D721Med (cell line): ENCODE results near the gene MAML1.

Experiments used
- DNase-seq: peaks from one replicate; pipeline ENCODE4 v3.0.0; 2011; ENCODE audit warnings: low spot score; ENCODE audit not compliant: insufficient read length
- FAIRE-seq: peaks from 2 replicates; lab custom pipeline; 2011; peaks lifted over from hg19 to GRCh38; lab: Jason Lieb, UNC
- CTCF ChIP-seq: IDR thresholded peaks from 2 replicates; pipeline ENCODE4 v1.5.1; 2012; ENCODE audit warnings: mild to moderate bottlenecking, control low read depth; ENCODE audit not compliant: insufficient read depth; ENCODE audit errors: missing control alignments

The MAML1 gene

GRCh38 chr5:179817470-179817840 lies 84.8 kb downstream of the MAML1 start:
- no peak for DNase-seq
- no peak for TF ChIP-seq CTCF
- no peak for FAIRE-seq

GRCh38 chr5:179817890-179818745 lies 85.5 kb downstream of the MAML1 start:
- DNase-seq, result no peak
- no peak for FAIRE-seq
- no peak for TF ChIP-seq CTCF

- FAIRE-seq, result no peak
- no peak for TF ChIP-seq CTCF
- no peak for DNase-seq
Observed at GRCh38 chr5:179818746-179819295, 86.2 kb downstream of the MAML1 start.

GRCh38 chr5:179819296-179820126 lies 86.9 kb downstream of the MAML1 start:
- TF ChIP-seq CTCF, result no peak
- no peak for DNase-seq
- FAIRE-seq, result no peak

GRCh38 chr5:179820127-179820482 lies 87.5 kb downstream of the MAML1 start:
- no peak for TF ChIP-seq CTCF
- DNase-seq (no peak), FAIRE-seq (no peak)

GRCh38 chr5:179820483-179821297 lies 88.1 kb downstream of the MAML1 start, which contains the start of gene SQSTM1:
Gene SQSTM1 (plus strand): TSS chr5:179820905. CDS start chr5:179820937, 32 bp downstream.
- no peak for FAIRE-seq
- peak; percentile 90 for DNase-seq
- TF ChIP-seq CTCF, result no peak
